ENCODE measurements around the gene MUC6.

DNA sequence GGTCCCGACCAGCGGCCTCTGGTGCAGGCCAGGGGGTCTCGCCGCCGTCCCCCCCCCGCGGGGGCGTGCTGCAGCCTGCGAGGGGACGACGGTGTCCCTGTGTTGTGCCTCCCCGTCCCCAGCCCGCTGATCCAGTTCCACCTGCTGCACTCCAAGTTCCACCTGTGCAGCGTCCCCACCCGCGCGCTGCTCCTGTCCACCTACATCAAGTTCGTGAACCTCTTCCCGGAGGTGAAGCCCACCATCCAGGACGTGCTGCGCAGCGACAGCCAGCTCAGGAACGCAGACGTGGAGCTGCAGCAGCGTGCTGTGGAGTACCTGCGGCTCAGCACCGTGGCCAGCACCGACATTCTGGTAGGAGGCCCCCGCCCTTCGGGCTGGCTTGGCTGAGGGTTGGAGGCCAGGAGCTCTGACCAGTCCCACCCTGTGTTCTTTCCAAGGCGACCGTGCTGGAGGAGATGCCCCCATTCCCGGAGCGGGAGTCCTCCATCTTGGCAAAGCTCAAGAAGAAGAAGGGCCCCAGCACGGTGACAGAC is 42.8 kb downstream of the MUC6 start:
- TF ChIP-seq SP1 (IDR thresholded peaks at IDR 0.05) (no peak), HDGF (IDR thresholded peaks at IDR 0.05; ENCODE audit: borderline replicate concordance) (no peak), SUZ12 (IDR thresholded peaks at IDR 0.05) (no peak), BHLHE40 (IDR thresholded peaks at IDR 0.05; ENCODE audit: borderline replicate concordance) (no peak), ELF4 (IDR thresholded peaks at IDR 0.05) (no peak), FOXM1 (IDR thresholded peaks at IDR 0.05; ENCODE audit: borderline replicate concordance) (no peak)

Data from HEK293T (cell line).